GM15510 (cell line): ENCODE measurements around the gene CIRBP.

Source experiments
- POLR2A ChIP-seq: IDR thresholded peaks from 3 replicates; pipeline ENCODE4 v1.6.1; 2011; ENCODE audit warnings: borderline replicate concordance; ENCODE audit not compliant: insufficient read length; ENCODE audit errors: extremely low read depth

Gene CIRBP

GRCh38 chr19:1299801-1300200 is 30.7 kb downstream of the CIRBP start:
- TF ChIP-seq POLR2A = no peak

- no peak for TF ChIP-seq POLR2A
These were observed 31.8 kb downstream of the CIRBP start for GRCh38 chr19:1300744-1301490.

DNA sequence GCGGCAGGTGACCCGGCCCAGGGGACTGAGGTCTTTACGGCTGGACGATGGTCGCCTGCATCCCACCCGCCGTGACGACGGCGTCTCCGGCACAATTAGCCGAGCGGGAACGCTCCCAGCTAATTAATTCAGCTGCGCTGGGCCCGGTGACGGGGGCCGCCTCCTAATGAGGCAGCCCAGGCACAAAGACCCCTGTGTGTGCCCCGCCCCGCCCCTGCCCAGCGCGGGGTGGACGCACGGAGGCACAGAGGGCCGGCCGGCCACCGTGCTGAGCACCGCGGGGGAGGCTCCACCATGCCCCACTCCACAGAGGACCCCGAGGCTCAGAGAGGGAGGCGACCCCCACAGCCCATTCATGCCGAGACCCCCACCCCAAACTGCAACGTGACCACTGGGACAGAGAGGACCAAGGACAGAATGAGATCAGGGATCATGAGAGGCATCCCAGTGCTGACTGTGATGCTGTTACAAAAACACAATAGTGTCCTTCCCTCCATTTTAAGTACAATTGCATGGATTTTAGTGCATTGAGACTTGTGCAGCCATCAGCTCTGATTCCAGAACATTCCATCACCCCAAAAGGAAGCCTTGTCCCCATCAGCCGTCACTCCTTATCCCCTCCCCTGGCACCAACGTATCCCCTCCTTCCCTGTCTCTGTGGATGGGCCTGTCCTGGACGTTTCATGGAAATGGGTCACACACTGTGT is 33.6 kb downstream of the CIRBP start:
- no peak for TF ChIP-seq POLR2A

GRCh38 chr19:1304197-1304924 is 35.2 kb downstream of the CIRBP start:
- no peak for TF ChIP-seq POLR2A

GRCh38 chr19:1307320-1307719 is 38.2 kb downstream of the CIRBP start:
- no peak for TF ChIP-seq POLR2A

DNA sequence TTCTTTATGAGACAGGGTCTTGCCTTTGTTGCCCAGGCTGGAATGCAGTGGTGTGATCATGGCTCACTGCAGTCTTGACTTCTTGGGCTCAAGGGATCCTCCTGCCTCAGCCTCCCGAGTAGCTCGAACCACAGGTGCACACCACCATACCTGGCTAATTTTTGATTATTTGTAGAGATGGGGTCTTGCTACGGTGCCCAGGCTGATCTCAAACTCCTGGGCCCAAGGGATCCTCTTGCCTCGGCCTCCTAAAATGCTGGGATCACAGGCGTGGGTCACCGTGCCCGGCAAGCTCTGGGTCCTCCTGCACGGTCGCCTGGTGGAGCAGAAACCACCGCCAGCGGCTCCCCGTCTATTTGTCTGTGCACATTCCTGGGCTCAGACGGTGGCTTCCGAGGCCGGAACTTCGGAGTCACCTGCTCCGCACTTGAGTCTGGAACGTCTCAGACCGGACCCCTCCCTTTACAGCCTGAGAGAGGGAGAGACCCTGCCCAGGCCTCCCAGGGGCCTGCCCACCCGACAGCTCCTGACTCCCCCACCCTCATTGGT is 38.7 kb downstream of the CIRBP start:
- no peak for TF ChIP-seq POLR2A

DNA sequence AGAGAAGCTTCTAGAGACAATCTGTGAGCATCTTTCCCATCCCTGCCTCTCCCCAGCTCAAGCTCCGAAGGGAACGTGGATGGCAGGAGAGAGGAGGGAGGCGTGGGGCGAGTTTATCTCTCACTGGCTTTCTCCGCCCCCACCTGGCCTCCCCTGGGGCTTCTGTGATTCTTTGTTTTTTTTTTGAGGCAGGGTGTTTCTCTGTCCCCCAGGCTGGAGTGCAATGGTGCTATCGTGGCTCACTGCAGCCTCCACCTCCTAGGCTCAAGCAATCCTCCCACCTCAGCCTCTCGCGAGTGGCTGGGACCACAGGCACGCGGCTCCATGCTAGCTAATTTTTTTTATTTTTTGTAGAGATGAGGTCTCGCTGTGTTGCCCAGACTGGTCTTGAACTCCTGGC is 39.6 kb downstream of the CIRBP start:
- TF ChIP-seq POLR2A = no peak

DNA sequence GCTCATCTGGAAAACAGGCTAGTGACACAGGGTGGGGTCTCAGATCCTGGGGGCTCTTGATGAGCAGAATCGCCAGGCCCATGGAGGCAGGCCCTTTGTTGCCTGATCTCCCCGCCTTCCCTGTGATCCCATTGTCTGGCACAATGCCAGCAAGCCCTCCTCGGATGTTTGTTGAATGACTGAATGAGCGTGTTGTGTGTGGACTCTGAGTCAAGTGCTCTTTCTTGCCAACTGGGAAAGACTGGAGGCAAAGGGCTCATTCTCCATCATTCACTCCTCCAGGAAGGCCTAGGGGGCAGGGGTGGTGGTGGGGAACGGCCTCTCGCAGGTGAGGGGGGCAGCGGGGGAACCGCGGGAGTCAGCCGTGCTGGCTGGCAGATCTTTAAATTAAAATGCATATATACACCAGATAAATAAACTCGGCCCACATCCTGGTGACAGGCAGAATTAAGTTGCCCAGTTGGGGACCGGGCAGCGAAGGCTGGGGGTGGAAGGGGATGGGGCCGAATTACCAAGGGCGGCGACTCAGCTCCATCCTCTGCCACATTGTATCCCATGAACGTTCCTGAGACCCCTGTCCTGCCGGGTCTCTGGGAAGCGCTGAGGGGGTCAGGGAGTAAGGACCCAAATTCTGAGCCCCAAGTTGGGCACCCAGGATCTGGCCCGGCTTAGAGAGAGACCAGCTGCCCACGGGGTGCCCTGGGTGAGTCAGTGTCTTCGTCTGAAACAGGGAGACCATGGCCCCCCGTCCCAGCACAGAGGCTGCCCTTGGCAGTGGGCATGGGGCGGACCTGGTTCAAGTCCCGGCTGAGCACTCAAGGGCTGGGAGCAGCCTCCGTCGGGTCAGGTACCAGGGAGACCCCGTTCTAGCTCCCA is 41.1 kb downstream of the CIRBP start:
- no peak for TF ChIP-seq POLR2A

DNA sequence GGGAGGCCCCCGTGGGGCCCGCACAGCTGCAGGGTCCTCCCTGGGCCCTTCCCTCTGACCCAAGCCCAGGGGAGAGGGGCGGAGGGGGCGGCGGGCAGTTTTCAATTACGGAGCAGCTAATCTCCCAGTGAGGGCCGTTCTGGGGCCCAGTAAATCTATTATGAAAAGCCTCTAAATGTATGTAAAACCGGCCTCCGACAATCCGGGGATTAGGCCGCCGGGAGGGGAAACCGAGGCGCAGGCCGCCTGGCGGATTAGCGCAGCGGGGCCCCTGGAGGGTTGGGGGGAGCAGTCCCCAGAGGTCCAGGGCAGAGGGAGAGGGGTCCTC is 41.7 kb downstream of the CIRBP start:
- TF ChIP-seq POLR2A = no peak

DNA sequence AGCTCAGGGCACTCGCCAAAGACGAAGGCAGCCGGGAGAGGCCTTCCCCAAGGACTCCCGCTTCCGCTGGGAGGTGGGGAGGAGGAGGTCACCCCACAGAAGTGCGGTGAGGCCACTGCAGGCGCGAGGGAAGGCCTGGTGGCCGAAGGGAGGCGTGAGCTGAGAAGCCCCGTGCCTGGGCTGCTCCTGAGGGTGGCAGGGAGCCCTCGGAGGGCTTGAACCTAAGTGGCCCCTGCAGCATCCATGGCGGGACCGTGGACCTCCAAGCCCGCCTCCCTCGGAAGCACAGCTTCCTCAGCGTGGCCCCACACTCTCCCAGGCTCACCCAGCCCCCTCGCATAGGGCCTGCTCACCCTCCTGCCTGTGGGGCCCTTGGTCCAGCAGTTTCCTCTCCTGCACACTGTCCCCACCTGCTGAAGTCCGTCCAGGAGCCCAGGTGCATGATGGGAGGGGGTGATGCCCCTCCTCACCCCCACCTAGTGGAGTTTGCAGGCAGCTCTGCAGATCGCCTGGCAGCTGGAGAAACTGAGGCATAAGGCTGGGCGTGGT is 42.5 kb downstream of the CIRBP start:
- TF ChIP-seq POLR2A = no peak

GRCh38 chr19:1312767-1313694 is 43.9 kb downstream of the CIRBP start:
- no peak for TF ChIP-seq POLR2A

DNA sequence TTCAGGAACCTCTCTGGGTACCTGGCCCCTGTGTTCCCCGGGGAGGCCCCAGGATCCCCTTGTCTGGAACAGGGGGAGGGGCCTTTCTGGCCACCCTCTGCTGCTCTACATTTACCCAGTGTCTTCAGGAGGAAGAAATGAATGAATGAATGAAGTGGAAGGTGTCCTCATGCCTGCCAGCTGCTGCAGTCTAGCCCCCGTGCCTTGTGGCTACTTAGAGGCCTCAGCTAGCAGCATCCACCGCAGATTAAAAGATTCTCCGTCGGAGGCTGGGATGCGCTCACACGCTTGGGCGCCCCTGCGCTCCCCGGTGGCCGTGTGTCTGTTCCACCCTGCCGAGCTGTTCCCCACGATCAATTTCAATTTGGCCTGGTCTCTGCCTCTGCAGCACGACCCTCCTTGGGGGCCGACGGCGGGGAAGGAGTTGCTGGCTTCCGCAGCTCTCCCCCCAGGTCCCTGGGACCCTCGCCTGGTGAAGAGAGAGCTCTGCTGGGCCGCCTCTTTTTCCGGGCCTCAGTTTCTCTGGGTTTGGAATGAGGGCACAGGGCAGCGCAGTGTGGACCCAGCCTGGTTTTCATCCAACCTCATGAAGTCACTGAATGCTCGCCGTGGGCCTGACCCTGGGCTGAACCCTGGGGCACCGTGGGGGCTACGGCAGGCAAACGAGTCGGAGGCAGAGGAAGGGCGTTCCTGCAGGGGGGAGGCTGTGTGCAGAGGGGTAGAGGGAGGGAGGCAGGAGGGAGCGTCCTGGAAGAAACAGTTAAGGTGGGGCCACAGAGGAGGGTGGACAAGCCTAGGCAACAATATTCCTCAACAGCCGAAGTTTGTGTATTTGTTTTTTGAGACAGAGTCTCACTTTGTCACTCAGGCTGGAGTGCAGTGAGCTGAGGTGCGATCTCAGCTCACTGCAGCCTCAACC is 44.8 kb downstream of the CIRBP start:
- TF ChIP-seq POLR2A = no peak
